ENCODE results near the gene PRR20C. TPM values are rescaled to one million over a fixed set of nuclear protein-coding genes. Genes with fewer than 3 reads are reported as not detected.
"Not testable (repeated sequence)": the region's sequence is repeated elsewhere in the genome, so short reads cannot be mapped to it uniquely, and the experiment has no call there.

PRR20C gene
- total and polyA plus RNA-seq, 7 donors: not detected

- no peak overlapping the region for H3K27ac ChIP-seq
- DNase-seq (no peak), ATAC-seq (no peak)
- H3K4me1 ChIP-seq: no peaks in the 10 kb centered on the region
- TF ChIP-seq CTCF (IDR thresholded peaks at IDR 0.05): no peak
- 82 to 84% (median 83%) methylated on average over 4 of the region's 4 CpGs for WGBS, 3 donors
- no peaks in the 10 kb centered on the region for H3K9me3 ChIP-seq
- no peak overlapping the region for H3K4me3 ChIP-seq
- intact Hi-C loops (cut with DNase I): no loop called here
- H3K27me3 ChIP-seq (ENCODE audit: insufficient read depth in 3 of 3, low read length in 2 of 3): no peaks in the 10 kb centered on the region
- no peaks in the 10 kb centered on the region for H3K36me3 ChIP-seq (ENCODE audit: insufficient read depth in 1 of 2, low read depth in 1 of 2)
Observed at GRCh38 chr13:57137585-57137984, 16.3 kb upstream of the PRR20C start.

GRCh38 chr13:57138988-57139387, 14.9 kb upstream of the PRR20C start:
- Histone ChIP-seq H3K27me3 (ENCODE audit: insufficient read depth in 3 of 3, low read length in 2 of 3) (no peaks in the 10 kb centered on the region), H3K4me1 (no peaks in the 10 kb centered on the region), H3K27ac (no peak overlapping the region), H3K4me3 (no peak overlapping the region), H3K9me3 (no peaks in the 10 kb centered on the region), H3K36me3 (ENCODE audit: insufficient read depth in 1 of 2, low read depth in 1 of 2) (no peaks in the 10 kb centered on the region)
- 90 to 94% (median 93%) methylated on average over 5 of the region's 5 CpGs for WGBS, 3 donors
- ATAC-seq: no peak
- no peak for TF ChIP-seq CTCF (IDR thresholded peaks at IDR 0.05)
- intact Hi-C loops (cut with DNase I): no loop called here
- DNase-seq: no peak

- H3K4me3 ChIP-seq; H3K27ac ChIP-seq; H3K36me3 ChIP-seq (ENCODE audit: insufficient read depth in 1 of 2, low read depth in 1 of 2); ATAC-seq; H3K4me1 ChIP-seq; intact Hi-C loops (cut with DNase I); H3K27me3 ChIP-seq (ENCODE audit: insufficient read depth in 3 of 3, low read length in 2 of 3); H3K9me3 ChIP-seq: not testable (repeated sequence)
- WGBS, 3 donors: 92 to 100% (median 99%) methylated on average over 2 to 6 of the region's 18 CpGs
- peak in 1 of 2 donors; percentile 39 for DNase-seq
Observed at GRCh38 chr13:57139781-57140180, 14.1 kb upstream of the PRR20C start.

GRCh38 chr13:57140235-57140968, 13.5 kb upstream of the PRR20C start, which contains the start of gene PRR20A:
TSS of gene PRR20A (plus strand) at chr13:57140918. CDS start at chr13:57141305, 387 bp downstream.
- H3K9me3 ChIP-seq; DNase-seq; intact Hi-C loops (cut with DNase I); H3K27ac ChIP-seq; H3K27me3 ChIP-seq (ENCODE audit: insufficient read depth in 3 of 3, low read length in 2 of 3); H3K4me3 ChIP-seq; H3K4me1 ChIP-seq; ATAC-seq; H3K36me3 ChIP-seq (ENCODE audit: insufficient read depth in 1 of 2, low read depth in 1 of 2): not testable (repeated sequence)
- 93 to 96% (median 94%) methylated on average over 9 to 10 of the region's 34 CpGs for WGBS, 3 donors

GRCh38 chr13:57147188-57147587, 6.7 kb upstream of the PRR20C start, which contains the start of gene PRR20B:
TSS of gene PRR20B (plus strand) at chr13:57147488. CDS start at chr13:57147875, 387 bp downstream.
- H3K4me3 ChIP-seq; H3K4me1 ChIP-seq; DNase-seq; H3K36me3 ChIP-seq (ENCODE audit: insufficient read depth in 1 of 2, low read depth in 1 of 2); H3K27ac ChIP-seq; H3K9me3 ChIP-seq; H3K27me3 ChIP-seq (ENCODE audit: insufficient read depth in 3 of 3, low read length in 2 of 3); ATAC-seq; intact Hi-C loops (cut with DNase I): not testable (repeated sequence)
- no CpG with 5 or more reads among the region's 22 CpGs for WGBS, 3 donors

GRCh38 chr13:57148106-57148505, 5.8 kb upstream of the PRR20C start:
- H3K4me3 ChIP-seq; H3K27ac ChIP-seq; ATAC-seq; intact Hi-C loops (cut with DNase I); H3K27me3 ChIP-seq (ENCODE audit: insufficient read depth in 3 of 3, low read length in 2 of 3); H3K36me3 ChIP-seq (ENCODE audit: insufficient read depth in 1 of 2, low read depth in 1 of 2); H3K4me1 ChIP-seq; H3K9me3 ChIP-seq: not testable (repeated sequence)
- WGBS, 3 donors: 93 to 95% (median 95%) methylated on average over 6 of the region's 14 CpGs
- DNase-seq: peak in 1 of 2 donors; percentile 23

- H3K36me3 ChIP-seq (ENCODE audit: insufficient read depth in 1 of 2, low read depth in 1 of 2); H3K4me1 ChIP-seq; intact Hi-C loops (cut with DNase I); H3K9me3 ChIP-seq; ATAC-seq; H3K4me3 ChIP-seq; DNase-seq; H3K27me3 ChIP-seq (ENCODE audit: insufficient read depth in 3 of 3, low read length in 2 of 3); H3K27ac ChIP-seq: not testable (repeated sequence)
- no CpG with 5 or more reads among the region's 22 CpGs for WGBS, 3 donors
Observed at GRCh38 chr13:57160332-57160731, 6.5 kb downstream of the PRR20C start, which contains the start of gene PRR20D. TSS of gene PRR20D (plus strand) at chr13:57160632. CDS start at chr13:57161019, 387 bp downstream.

GRCh38 chr13:57166897-57167296, 13.0 kb downstream of the PRR20C start, which contains the start of gene PRR20E:
TSS of gene PRR20E (plus strand) at chr13:57167197. CDS start at chr13:57167584, 387 bp downstream.
- ATAC-seq: not testable (repeated sequence)

More at GRCh38 chr13:57166897-57167296, 13.0 kb downstream of the PRR20C start, which contains the start of gene PRR20E:
- H3K4me1 ChIP-seq; H3K27me3 ChIP-seq (ENCODE audit: insufficient read depth in 3 of 3, low read length in 2 of 3); H3K4me3 ChIP-seq; H3K9me3 ChIP-seq; H3K27ac ChIP-seq; intact Hi-C loops (cut with DNase I); H3K36me3 ChIP-seq (ENCODE audit: insufficient read depth in 1 of 2, low read depth in 1 of 2); DNase-seq: not testable (repeated sequence)
- WGBS, 3 donors: no CpG with 5 or more reads among the region's 22 CpGs
